Lower leg skin (tissue), 3 donors: Measurements from ENCODE around the gene SEC61A1.

ENCODE experiments used
- POLR2A ChIP-seq, 2 donors: fragments of 450-650 bp; IDR thresholded peaks; one replicate each; pipeline ENCODE4 v1.6.1; 2016 to 2017; ENCODE audit warnings: antibody characterized with exemption in 2 of 2, mild to moderate bottlenecking in 1 of 2, moderate library complexity in 1 of 2
- TF ChIP-seq, protein P1 (sequence below), 3 donors: fragments of 450-650 bp; IDR thresholded peaks; one replicate each; pipeline ENCODE4 v1.5.1; 2016; ENCODE audit warnings: antibody characterized with exemption in 3 of 3, mild to moderate bottlenecking in 3 of 3, moderate library complexity in 2 of 3

DNA sequence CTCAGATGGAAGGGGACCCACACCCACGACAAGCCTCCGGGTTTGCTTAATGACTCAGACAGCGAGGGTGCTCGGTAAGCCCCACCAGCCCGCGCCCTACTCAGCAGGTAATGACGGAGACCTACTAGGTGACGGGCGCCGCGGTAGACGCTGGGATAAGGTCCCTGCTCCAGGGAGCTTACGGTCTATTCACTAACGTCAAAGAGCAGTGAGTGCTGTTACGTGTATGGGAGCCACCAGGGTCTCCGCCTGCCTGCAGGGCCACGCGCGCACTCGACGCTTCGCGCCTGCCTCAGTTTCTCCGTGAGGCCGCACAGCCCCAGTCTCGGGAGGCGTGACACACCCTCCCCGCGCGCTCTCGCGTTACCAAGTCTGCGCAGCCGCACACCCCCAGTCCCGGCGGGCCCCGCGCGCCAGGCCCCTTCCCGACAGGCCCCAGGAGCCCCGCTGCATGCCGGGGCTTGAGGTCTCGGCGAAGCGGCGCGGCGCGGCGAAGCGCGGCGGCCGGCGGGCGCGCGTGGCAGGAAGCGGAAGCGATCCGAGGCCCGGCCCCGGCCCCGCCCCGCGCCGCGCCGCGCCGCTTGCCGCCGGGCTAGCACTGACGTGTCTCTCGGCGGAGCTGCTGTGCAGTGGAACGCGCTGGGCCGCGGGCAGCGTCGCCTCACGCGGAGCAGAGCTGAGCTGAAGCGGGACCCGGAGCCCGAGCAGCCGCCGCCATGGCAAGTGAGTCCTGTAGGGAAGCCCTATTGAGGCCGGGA, at the start of gene SEC61A1:
- TF ChIP-seq, protein P1, sequence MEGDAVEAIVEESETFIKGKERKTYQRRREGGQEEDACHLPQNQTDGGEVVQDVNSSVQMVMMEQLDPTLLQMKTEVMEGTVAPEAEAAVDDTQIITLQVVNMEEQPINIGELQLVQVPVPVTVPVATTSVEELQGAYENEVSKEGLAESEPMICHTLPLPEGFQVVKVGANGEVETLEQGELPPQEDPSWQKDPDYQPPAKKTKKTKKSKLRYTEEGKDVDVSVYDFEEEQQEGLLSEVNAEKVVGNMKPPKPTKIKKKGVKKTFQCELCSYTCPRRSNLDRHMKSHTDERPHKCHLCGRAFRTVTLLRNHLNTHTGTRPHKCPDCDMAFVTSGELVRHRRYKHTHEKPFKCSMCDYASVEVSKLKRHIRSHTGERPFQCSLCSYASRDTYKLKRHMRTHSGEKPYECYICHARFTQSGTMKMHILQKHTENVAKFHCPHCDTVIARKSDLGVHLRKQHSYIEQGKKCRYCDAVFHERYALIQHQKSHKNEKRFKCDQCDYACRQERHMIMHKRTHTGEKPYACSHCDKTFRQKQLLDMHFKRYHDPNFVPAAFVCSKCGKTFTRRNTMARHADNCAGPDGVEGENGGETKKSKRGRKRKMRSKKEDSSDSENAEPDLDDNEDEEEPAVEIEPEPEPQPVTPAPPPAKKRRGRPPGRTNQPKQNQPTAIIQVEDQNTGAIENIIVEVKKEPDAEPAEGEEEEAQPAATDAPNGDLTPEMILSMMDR (IDR thresholded peaks at IDR 0.05): no peak
- peak in 1 of 2 donors; percentile 44 for TF ChIP-seq POLR2A (IDR thresholded peaks at IDR 0.05)
